Loucy (cell line): Measurements from ENCODE around the gene MARCHF4.

Experiments used
- CTCF ChIP-seq: fragments of 200-600 bp; sonication (generic); conservative IDR thresholded peaks from 2 replicates; pipeline ENCODE4 v1.5.1; 2014; ENCODE audit warnings: mild to moderate bottlenecking, antibody characterized with exemption, low read length
- EZH2phosphoT487 ChIP-seq: fragments of 200-600 bp; IDR thresholded peaks from 2 replicates; pipeline ENCODE4 v1.6.1; 2018; ENCODE audit warnings: antibody characterized with exemption, mild to moderate bottlenecking, moderate library complexity, borderline replicate concordance

- no peak for TF ChIP-seq CTCF
- TF ChIP-seq EZH2phosphoT487: no peak
These were observed 25.5 kb downstream of the MARCHF4 start for GRCh38 chr2:216346781-216347180.
